Measurements from ENCODE around the gene TP53I13. TPM values are rescaled to one million over a fixed set of nuclear protein-coding genes. Genes with fewer than 3 reads are reported as not detected.

Gene TP53I13
- polyA plus RNA-seq, 1 experiment = 17.8 TPM

DNA sequence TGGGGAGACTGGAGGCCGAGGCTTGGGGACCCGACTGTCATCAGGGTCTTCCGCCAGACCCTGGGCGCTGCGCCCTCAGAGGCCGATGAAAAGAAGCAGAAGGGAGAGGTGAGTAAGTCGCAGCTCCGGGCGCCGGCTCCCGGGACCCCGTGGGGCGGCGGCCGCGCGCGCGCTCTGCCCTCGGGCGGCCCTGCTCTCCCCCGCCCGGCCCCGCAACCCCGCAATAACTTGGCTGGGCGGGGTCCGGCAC is 1.3 kb upstream of the TP53I13 start:
- H3K9me3 ChIP-seq (ENCODE audit: control insufficient read depth, insufficient read depth, low read length) = no peaks in the 10 kb centered on the region
- peak overlapping the region; percentile 31 for H3K27ac ChIP-seq (ENCODE audit: low read depth, low read length)
- POLR2A ChIA-PET = interaction anchor here (0.6 kb wide), 1 partner anchor 87 kb away, joined by 4 read pairs; no protein-coding TSS in a partner anchor
- CTCF ChIA-PET = interaction anchor here (9.4 kb wide), 1 partner anchor 197 kb away, joined by 77 read pairs; no protein-coding TSS in a partner anchor
- no peak for DNase-seq (ENCODE audit: low read depth, low spot score)
- no peaks in the 10 kb centered on the region for H3K27me3 ChIP-seq (ENCODE audit: control insufficient read depth, insufficient read depth, low read length)
- TF ChIP-seq, protein P1, sequence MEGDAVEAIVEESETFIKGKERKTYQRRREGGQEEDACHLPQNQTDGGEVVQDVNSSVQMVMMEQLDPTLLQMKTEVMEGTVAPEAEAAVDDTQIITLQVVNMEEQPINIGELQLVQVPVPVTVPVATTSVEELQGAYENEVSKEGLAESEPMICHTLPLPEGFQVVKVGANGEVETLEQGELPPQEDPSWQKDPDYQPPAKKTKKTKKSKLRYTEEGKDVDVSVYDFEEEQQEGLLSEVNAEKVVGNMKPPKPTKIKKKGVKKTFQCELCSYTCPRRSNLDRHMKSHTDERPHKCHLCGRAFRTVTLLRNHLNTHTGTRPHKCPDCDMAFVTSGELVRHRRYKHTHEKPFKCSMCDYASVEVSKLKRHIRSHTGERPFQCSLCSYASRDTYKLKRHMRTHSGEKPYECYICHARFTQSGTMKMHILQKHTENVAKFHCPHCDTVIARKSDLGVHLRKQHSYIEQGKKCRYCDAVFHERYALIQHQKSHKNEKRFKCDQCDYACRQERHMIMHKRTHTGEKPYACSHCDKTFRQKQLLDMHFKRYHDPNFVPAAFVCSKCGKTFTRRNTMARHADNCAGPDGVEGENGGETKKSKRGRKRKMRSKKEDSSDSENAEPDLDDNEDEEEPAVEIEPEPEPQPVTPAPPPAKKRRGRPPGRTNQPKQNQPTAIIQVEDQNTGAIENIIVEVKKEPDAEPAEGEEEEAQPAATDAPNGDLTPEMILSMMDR (IDR thresholded peaks at IDR 0.05; ENCODE audit: low read depth, low read length) = no peak
- H3K4me3 ChIP-seq (ENCODE audit: low read depth, low read length) = peak overlapping the region; percentile 70

DNA sequence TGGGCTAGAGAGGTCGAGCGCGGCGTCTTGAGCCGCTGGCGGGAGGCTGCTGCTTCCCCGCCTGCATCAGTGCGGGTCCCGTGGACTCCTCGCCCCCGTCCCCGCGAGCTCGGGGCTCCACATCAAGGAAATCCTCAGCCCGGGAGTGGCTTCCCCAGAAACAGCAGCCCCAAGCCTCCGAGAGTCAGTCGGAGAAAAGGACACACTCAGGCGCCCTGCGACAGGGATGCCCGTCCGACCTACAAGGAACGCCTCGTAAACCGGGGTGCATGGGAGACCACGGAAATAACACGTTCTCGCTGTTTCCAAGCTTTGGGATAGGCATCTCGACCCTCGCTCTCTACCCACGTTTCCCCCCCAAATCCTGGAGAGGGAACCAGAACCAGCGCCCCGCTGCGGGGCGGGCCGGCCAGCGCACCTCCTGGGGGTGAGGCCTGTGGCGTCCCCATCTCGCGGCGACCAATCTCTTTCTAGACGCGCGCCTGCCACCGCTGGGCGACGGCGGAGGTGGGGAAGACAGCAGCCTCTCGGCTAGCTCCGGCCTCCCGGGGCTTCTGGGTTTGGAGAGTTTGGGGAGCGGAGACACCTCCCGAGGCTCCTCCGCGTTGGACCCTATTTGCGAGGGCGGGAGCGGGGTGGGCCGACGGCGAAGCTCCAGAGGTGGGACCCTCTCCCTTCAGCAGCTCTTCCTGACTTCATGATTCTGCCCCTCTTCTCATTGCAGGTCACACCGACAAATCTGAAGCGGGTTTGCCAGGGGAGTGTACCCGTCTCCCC is 759 bp upstream of the TP53I13 start:
- Histone ChIP-seq H3K27ac (ENCODE audit: low read depth, low read length) (peak overlapping the region; percentile 47), H3K9me3 (ENCODE audit: control insufficient read depth, insufficient read depth, low read length) (no peaks in the 10 kb centered on the region), H3K27me3 (ENCODE audit: control insufficient read depth, insufficient read depth, low read length) (no peaks in the 10 kb centered on the region), H3K4me3 (ENCODE audit: low read depth, low read length) (peak overlapping the region; percentile 70)
- CTCF ChIA-PET = interaction anchor here (2.5 to 9.4 kb wide), 2 partner anchors 24 to 198 kb away, joined by 9 to 77 read pairs; partner anchors contain the start of gene ANKRD13B
- TF ChIP-seq, protein P1 (IDR thresholded peaks at IDR 0.05; ENCODE audit: low read depth, low read length) = peak; percentile 22
- DNase-seq (ENCODE audit: low read depth, low spot score) = no peak
- POLR2A ChIA-PET = interaction anchor here (0.6 to 0.7 kb wide), 2 partner anchors 86 to 272 kb away, joined by 3 to 4 read pairs; no protein-coding TSS in a partner anchor

DNA sequence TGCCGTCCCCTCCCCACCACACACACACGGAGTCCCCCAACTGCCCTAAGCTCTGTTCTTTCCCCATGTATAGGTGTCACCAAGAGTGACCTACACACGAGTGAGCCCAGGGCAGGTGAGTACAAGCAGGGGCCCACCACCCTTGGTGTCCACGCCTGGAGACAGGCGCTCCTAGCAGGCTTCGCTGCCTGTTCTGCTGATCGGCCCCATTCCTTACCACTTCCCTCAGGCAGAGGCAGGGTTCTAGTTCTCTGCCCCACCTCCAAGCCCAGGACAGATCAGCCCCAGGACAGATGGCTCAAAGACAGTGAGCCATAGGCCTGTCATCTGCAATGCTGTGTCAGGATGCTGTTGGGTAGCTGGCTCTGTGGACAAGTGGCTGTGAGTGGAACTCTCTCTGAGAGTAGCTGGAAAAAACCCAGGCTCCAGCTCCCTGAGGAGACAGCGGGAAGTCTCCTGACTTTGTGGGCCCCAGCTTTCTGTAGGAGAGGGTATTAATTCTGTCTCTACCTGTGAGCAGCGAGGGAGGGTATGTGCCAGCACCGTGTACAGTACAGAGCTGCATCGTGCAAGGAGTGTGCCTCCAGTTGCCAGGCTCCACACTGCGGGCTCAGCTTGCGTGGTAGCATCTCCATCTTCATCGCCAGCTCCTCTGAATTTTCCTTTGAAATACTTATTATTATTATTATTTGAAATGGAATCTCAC is 897 bp downstream of the TP53I13 start:
- Histone ChIP-seq H3K9me3 (ENCODE audit: control insufficient read depth, insufficient read depth, low read length) (no peaks in the 10 kb centered on the region), H3K4me3 (ENCODE audit: low read depth, low read length) (peak overlapping the region; percentile 76), H3K27me3 (ENCODE audit: control insufficient read depth, insufficient read depth, low read length) (no peaks in the 10 kb centered on the region), H3K27ac (ENCODE audit: low read depth, low read length) (peak overlapping the region; percentile 61)
- CTCF ChIA-PET = interaction anchor here (1.0 to 9.4 kb wide), 5 partner anchors 12 to 199 kb away, joined by 3 to 77 read pairs (median 5); partner anchors contain the start of gene ANKRD13B
- TF ChIP-seq, protein P1 (IDR thresholded peaks at IDR 0.05; ENCODE audit: low read depth, low read length) = no peak
- no peak for DNase-seq (ENCODE audit: low read depth, low spot score)
- POLR2A ChIA-PET = no interaction called here

DNA sequence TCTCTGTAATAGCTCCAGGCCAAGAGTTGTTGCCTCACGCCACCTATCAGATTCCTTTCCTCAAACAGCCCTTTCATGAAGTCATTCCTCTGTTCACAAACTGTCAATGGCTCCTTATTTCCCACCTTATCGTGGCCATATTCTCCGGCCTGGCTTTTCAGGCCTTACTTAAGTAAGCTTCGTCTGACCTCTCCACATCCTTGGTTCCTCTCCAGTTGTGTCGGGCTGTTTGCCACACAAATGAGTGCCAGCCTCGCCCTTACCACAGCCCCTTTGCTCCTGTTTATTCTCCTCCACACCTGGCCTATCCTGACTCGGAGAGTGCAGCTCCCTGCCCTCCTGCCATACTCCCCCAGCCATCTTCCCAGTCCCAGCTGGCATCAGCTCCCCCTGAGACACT is 2.0 kb downstream of the TP53I13 start:
- no peaks in the 10 kb centered on the region for H3K9me3 ChIP-seq (ENCODE audit: control insufficient read depth, insufficient read depth, low read length)
- no peak overlapping the region for H3K4me3 ChIP-seq (ENCODE audit: low read depth, low read length)
- no peaks in the 10 kb centered on the region for H3K27me3 ChIP-seq (ENCODE audit: control insufficient read depth, insufficient read depth, low read length)
- ChIA-PET POLR2A (interaction anchor here (0.5 kb wide), 1 partner anchor 359 kb away, joined by 8 read pairs; the partner anchor contains the start of gene SSH2), CTCF (interaction anchor here (0.8 to 9.4 kb wide), 4 partner anchors 10 to 534 kb away, joined by 3 to 77 read pairs (median 6); no protein-coding TSS in a partner anchor)
- TF ChIP-seq, protein P1 (IDR thresholded peaks at IDR 0.05; ENCODE audit: low read depth, low read length) = no peak
- DNase-seq (ENCODE audit: low read depth, low spot score) = no peak
- no peak overlapping the region for H3K27ac ChIP-seq (ENCODE audit: low read depth, low read length)
